Activated CD4-positive, alpha-beta T cell treated with anti-CD3 and anti-CD28 coated beads, Interleukin-2, amount 10 ng/mL, durations not matched to agents 7 days and 5 days (primary cell): ENCODE measurements around the gene R3HDM2. TPM values are rescaled to one million over a fixed set of nuclear protein-coding genes. Genes with fewer than 3 reads are reported as not detected.
"Not testable (repeated sequence)": the region's sequence is repeated elsewhere in the genome, so short reads cannot be mapped to it uniquely, and the experiment has no call there.

Experiments used
- CTCF ChIA-PET: fragments of 350-600 bp; sonication (Branson Sonifier 250); formaldehyde crosslinking; loops from one replicate; lab custom pipeline; 2021; ENCODE audit warnings: antibody characterized with exemption; lab: Charles Lee
- POLR2A ChIA-PET: fragments of 350-600 bp; sonication (Branson Sonifier 250); formaldehyde crosslinking; loops from one replicate; lab custom pipeline; 2021; ENCODE audit warnings: antibody characterized with exemption; lab: Charles Lee
- DNase-seq: peaks from one replicate; pipeline ENCODE4 v3.0.0-alpha.2; 2020
- H3K27ac Mint-ChIP-seq: one replicate; pipeline ENCODE4 v1.8.0; 2021; ENCODE audit warnings: mild to moderate bottlenecking, moderate library complexity, mixed read lengths
- H3K27me3 Mint-ChIP-seq: one replicate; pipeline ENCODE4 v1.8.0; 2021; ENCODE audit warnings: mixed read lengths
- H3K36me3 Mint-ChIP-seq: one replicate; pipeline ENCODE4 v1.8.0; 2021; ENCODE audit warnings: low read depth, mixed read lengths
- H3K4me1 Mint-ChIP-seq: one replicate; pipeline ENCODE4 v1.8.0; 2021; ENCODE audit warnings: mixed read lengths
- H3K4me3 Mint-ChIP-seq: one replicate; pipeline ENCODE4 v1.8.0; 2021; ENCODE audit warnings: mild to moderate bottlenecking, moderate library complexity, mixed read lengths
- H3K9me3 Mint-ChIP-seq: one replicate; pipeline ENCODE4 v1.8.0; 2021; ENCODE audit warnings: mixed read lengths
- total RNA-seq, 2 experiments: library from RNA; stranded (reverse); gene quantifications; one replicate each; pipeline ENCODE4 v1.2.3, GENCODE V29; 2021

Gene R3HDM2
- total RNA-seq, 2 experiments from 2014 or later = 71.6 to 74.5 TPM

DNA sequence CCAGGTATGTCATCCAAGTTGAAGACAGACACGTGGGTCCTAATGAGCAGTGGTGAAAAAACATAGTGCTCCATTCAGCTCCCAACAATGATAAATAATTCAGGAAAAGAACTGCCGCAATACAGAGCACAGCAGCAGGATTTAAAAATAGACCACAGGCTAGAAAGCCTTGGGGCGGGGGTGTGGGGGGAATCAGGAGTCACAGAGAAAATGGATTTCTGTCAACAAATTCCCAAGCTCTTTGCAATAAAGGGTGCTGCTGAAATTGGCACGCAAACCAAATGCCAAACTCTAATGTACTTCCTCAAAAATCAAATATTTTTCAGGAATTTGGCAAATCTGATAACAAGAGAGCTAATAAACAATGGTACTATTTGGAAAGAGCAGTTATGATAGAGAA, 58.6 kb downstream of the R3HDM2 start:
- H3K4me1 Mint-ChIP-seq = peaks cover 1% of the 10 kb centered on the region
- no peak overlapping the region for H3K4me3 Mint-ChIP-seq
- H3K27ac Mint-ChIP-seq = no peak overlapping the region
- ChIA-PET CTCF (interaction anchor here (1.0 kb wide), 1 partner anchor 11 kb away, joined by 4 read pairs; no protein-coding TSS in a partner anchor), POLR2A (no interaction called here)
- H3K36me3 Mint-ChIP-seq = peaks cover 28% of the 10 kb centered on the region
- DNase-seq = no peak
- H3K27me3 Mint-ChIP-seq = no peaks in the 10 kb centered on the region
- H3K9me3 Mint-ChIP-seq = peaks cover 6% of the 10 kb centered on the region

GRCh38 chr12:57370696-57371095, 60.1 kb downstream of the R3HDM2 start:
- CTCF ChIA-PET = interaction anchor here (0.7 kb wide), 1 partner anchor 935 kb away, joined by 4 read pairs; no protein-coding TSS in a partner anchor
- peaks cover 38% of the 10 kb centered on the region for H3K36me3 Mint-ChIP-seq
- H3K9me3 Mint-ChIP-seq = peaks cover 17% of the 10 kb centered on the region
- H3K27me3 Mint-ChIP-seq = no peaks in the 10 kb centered on the region
- no peaks in the 10 kb centered on the region for H3K4me1 Mint-ChIP-seq
- no peak overlapping the region for H3K27ac Mint-ChIP-seq
- POLR2A ChIA-PET = no interaction called here
- no peak overlapping the region for H3K4me3 Mint-ChIP-seq
- no peak for DNase-seq

GRCh38 chr12:57370072-57370471, 60.8 kb downstream of the R3HDM2 start:
- no peak overlapping the region for H3K27ac Mint-ChIP-seq
- no peaks in the 10 kb centered on the region for H3K4me1 Mint-ChIP-seq
- peaks cover 38% of the 10 kb centered on the region for H3K36me3 Mint-ChIP-seq
- ChIA-PET CTCF (no interaction called here), POLR2A (no interaction called here)
- no peaks in the 10 kb centered on the region for H3K27me3 Mint-ChIP-seq
- DNase-seq = no peak
- peaks cover 17% of the 10 kb centered on the region for H3K9me3 Mint-ChIP-seq
- no peak overlapping the region for H3K4me3 Mint-ChIP-seq

- H3K9me3 Mint-ChIP-seq = peaks cover 17% of the 10 kb centered on the region
- DNase-seq = no peak
- no peak overlapping the region for H3K4me3 Mint-ChIP-seq
- POLR2A ChIA-PET = no interaction called here
- H3K4me1 Mint-ChIP-seq = no peaks in the 10 kb centered on the region
- peak overlapping the region; percentile 26 for H3K27ac Mint-ChIP-seq
- no peaks in the 10 kb centered on the region for H3K27me3 Mint-ChIP-seq
- peaks cover 38% of the 10 kb centered on the region for H3K36me3 Mint-ChIP-seq
- CTCF ChIA-PET = interaction anchor here (2.0 kb wide), 1 partner anchor 11 kb away, joined by 4 read pairs; no protein-coding TSS in a partner anchor
Measured at GRCh38 chr12:57369202-57369601, 61.6 kb downstream of the R3HDM2 start.

- Mint-ChIP-seq H3K27me3 (no peaks in the 10 kb centered on the region), H3K36me3 (peaks cover 38% of the 10 kb centered on the region), H3K27ac (peak overlapping the region; percentile 26), H3K4me1 (no peaks in the 10 kb centered on the region), H3K4me3 (no peak overlapping the region), H3K9me3 (peaks cover 17% of the 10 kb centered on the region)
- ChIA-PET CTCF (interaction anchor here (0.8 to 2.0 kb wide), 3 partner anchors 9 to 128 kb away, joined by 3 to 5 read pairs (median 4); no protein-coding TSS in a partner anchor), POLR2A (no interaction called here)
- no peak for DNase-seq
Measured at GRCh38 chr12:57368349-57369095, 62.3 kb downstream of the R3HDM2 start.

DNA sequence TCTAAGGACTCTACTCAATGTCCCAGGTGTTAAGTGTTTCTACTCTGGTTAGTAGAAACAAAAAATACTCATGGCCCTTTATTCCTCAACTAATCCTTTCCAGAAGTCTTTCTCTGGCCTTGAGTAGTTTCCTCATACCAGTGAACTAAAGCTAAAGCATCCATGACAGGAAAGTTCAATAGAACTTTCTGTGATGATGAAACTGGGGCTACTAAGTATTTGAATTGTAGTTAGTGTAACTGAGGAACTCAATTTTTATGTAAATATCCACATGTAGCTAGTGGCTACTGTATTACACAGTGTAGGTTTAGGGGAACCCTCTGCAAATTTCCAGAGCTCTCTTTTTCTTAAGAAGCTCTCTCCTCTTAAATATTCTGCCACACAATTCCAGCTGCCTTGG, 63.7 kb downstream of the R3HDM2 start:
- Mint-ChIP-seq H3K9me3 (peaks cover 17% of the 10 kb centered on the region), H3K27ac (no peak overlapping the region), H3K4me1 (no peaks in the 10 kb centered on the region), H3K27me3 (no peaks in the 10 kb centered on the region), H3K36me3 (peaks cover 35% of the 10 kb centered on the region), H3K4me3 (no peak overlapping the region)
- no peak for DNase-seq
- POLR2A ChIA-PET = no interaction called here
- CTCF ChIA-PET = interaction anchor here (1.2 to 1.7 kb wide), 2 partner anchors 11 to 32 kb away, joined by 5 to 6 read pairs; no protein-coding TSS in a partner anchor

DNA sequence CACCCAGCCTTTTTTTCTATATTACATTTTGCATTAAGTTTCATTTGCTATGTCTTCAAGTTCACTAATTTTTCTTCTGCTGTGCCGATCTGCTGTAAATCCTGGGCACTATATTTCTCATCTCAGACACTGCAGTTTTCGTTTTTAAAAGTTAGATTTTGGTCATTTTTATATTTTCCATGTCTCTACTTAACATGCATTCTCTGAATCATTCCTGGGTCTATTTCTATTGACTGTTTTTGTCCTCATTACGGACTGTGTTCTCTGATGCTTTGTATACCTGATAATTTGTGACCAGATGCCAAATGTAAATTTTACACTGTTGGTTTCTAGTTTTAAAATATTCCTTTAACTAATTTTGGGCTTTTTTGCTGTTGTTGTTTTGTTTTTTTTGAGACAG, 64.5 kb downstream of the R3HDM2 start:
- Mint-ChIP-seq H3K36me3 (peaks cover 30% of the 10 kb centered on the region), H3K27me3 (no peaks in the 10 kb centered on the region), H3K4me1 (no peaks in the 10 kb centered on the region), H3K4me3 (no peak overlapping the region), H3K27ac (no peak overlapping the region), H3K9me3 (peaks cover 17% of the 10 kb centered on the region)
- ChIA-PET CTCF (no interaction called here), POLR2A (no interaction called here)
- DNase-seq = no peak

DNA sequence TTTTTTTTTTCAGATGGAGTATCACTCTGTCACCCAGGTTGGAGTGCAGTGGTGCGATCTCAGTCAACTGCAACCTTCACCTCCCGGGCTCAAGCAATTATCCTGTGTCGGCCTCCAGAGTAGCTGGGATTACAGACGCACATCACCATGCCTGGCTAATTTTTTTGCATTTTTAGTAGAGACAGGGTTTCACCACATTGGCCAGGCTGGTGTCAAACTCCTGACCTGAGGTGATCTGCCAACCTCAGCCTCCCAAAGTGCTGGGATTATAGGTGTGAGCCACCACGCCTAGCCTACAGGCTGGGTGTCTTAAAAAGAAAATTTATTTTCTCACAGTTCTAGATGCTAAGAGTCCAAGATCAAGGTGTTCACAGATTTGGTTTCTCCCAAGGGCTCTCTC, 66.7 kb downstream of the R3HDM2 start:
- POLR2A ChIA-PET, H3K4me3 Mint-ChIP-seq, H3K4me1 Mint-ChIP-seq, H3K27me3 Mint-ChIP-seq, DNase-seq, H3K27ac Mint-ChIP-seq: not testable (repeated sequence)
- CTCF ChIA-PET = interaction anchor here (0.6 kb wide), 1 partner anchor 55 kb away, joined by 3 read pairs; no protein-coding TSS in a partner anchor
- H3K36me3 Mint-ChIP-seq = peaks cover 25% of the 10 kb centered on the region
- H3K9me3 Mint-ChIP-seq = peaks cover 17% of the 10 kb centered on the region

GRCh38 chr12:57360468-57360867, 70.4 kb downstream of the R3HDM2 start:
- ChIA-PET POLR2A (interaction anchor here (0.7 kb wide), 1 partner anchor 19 kb away, joined by 3 read pairs; no protein-coding TSS in a partner anchor), CTCF (interaction anchor here (1.2 kb wide), 1 partner anchor 47 kb away, joined by 3 read pairs; no protein-coding TSS in a partner anchor)
- no peak overlapping the region for H3K27ac Mint-ChIP-seq
- no peak overlapping the region for H3K4me3 Mint-ChIP-seq
- H3K27me3 Mint-ChIP-seq = no peaks in the 10 kb centered on the region
- no peaks in the 10 kb centered on the region for H3K4me1 Mint-ChIP-seq
- no peaks in the 10 kb centered on the region for H3K9me3 Mint-ChIP-seq
- DNase-seq = no peak
- peaks cover 5% of the 10 kb centered on the region for H3K36me3 Mint-ChIP-seq

GRCh38 chr12:57358646-57359045, 72.2 kb downstream of the R3HDM2 start:
- Mint-ChIP-seq H3K27me3 (no peaks in the 10 kb centered on the region), H3K4me3 (no peak overlapping the region), H3K9me3 (no peaks in the 10 kb centered on the region), H3K27ac (no peak overlapping the region), H3K36me3 (peaks cover 7% of the 10 kb centered on the region), H3K4me1 (no peaks in the 10 kb centered on the region)
- ChIA-PET POLR2A (no interaction called here), CTCF (no interaction called here)
- no peak for DNase-seq

- no peaks in the 10 kb centered on the region for H3K27me3 Mint-ChIP-seq
- H3K27ac Mint-ChIP-seq = no peak overlapping the region
- peaks cover 14% of the 10 kb centered on the region for H3K36me3 Mint-ChIP-seq
- no peak overlapping the region for H3K4me3 Mint-ChIP-seq
- no peaks in the 10 kb centered on the region for H3K4me1 Mint-ChIP-seq
- ChIA-PET CTCF (interaction anchor here (1.2 kb wide), 1 partner anchor 97 kb away, joined by 3 read pairs; no protein-coding TSS in a partner anchor), POLR2A (no interaction called here)
- no peaks in the 10 kb centered on the region for H3K9me3 Mint-ChIP-seq
- no peak for DNase-seq
Measured at GRCh38 chr12:57355734-57356133, 75.1 kb downstream of the R3HDM2 start.

DNA sequence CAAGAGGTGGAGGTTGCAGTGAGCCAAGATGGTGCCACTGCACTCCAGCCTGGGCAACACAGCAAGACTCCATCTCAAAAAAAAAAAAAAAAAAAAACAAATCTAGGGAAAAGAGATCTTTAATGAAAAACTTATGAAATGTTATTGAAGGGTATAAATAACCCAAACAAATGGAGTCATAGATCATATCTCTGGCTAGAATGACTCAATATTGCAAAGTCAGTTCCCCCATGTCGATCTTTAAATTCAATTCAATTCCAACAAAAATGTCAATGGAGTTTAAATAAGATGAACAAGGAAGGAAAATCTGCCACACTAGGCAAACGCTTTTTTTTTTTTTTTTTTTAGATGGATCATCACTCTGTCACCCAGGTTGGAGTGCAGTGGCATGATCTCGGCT, 78.7 kb downstream of the R3HDM2 start:
- no peak for DNase-seq
- Mint-ChIP-seq H3K27ac (no peak overlapping the region), H3K27me3 (no peaks in the 10 kb centered on the region), H3K4me1 (no peaks in the 10 kb centered on the region), H3K9me3 (peaks cover 2% of the 10 kb centered on the region), H3K36me3 (peaks cover 24% of the 10 kb centered on the region), H3K4me3 (no peak overlapping the region)
- CTCF ChIA-PET = no interaction called here
- POLR2A ChIA-PET = no interaction called here

DNA sequence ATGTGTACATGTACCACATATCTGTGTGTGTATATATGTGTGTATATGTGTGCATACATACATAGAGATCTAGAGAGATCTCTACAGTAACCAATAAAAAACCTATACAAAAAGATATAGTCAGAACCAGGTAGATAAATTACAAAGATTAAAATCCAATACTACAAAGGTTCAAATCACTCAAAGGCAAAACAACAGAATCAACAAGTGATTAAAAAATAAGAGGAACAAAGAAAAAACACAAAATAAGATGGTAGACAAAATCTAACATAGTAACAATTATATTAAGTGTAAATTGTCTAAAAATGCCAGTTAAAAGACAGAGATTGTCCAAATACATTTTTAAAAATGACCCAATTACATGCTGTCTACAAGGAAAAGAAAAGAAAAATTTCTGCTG, 83.6 kb downstream of the R3HDM2 start:
- H3K27me3 Mint-ChIP-seq = no peaks in the 10 kb centered on the region
- H3K9me3 Mint-ChIP-seq = peaks cover 5% of the 10 kb centered on the region
- H3K4me3 Mint-ChIP-seq = no peak overlapping the region
- no peak overlapping the region for H3K27ac Mint-ChIP-seq
- H3K36me3 Mint-ChIP-seq = peaks cover 35% of the 10 kb centered on the region
- POLR2A ChIA-PET = no interaction called here
- H3K4me1 Mint-ChIP-seq = peaks cover 3% of the 10 kb centered on the region
- no peak for DNase-seq
- CTCF ChIA-PET = interaction anchor here (1.6 kb wide), 1 partner anchor 10 kb away, joined by 3 read pairs; no protein-coding TSS in a partner anchor
